ENCODE measurements around the gene ABCE1.

- TF ChIP-seq, protein P1, sequence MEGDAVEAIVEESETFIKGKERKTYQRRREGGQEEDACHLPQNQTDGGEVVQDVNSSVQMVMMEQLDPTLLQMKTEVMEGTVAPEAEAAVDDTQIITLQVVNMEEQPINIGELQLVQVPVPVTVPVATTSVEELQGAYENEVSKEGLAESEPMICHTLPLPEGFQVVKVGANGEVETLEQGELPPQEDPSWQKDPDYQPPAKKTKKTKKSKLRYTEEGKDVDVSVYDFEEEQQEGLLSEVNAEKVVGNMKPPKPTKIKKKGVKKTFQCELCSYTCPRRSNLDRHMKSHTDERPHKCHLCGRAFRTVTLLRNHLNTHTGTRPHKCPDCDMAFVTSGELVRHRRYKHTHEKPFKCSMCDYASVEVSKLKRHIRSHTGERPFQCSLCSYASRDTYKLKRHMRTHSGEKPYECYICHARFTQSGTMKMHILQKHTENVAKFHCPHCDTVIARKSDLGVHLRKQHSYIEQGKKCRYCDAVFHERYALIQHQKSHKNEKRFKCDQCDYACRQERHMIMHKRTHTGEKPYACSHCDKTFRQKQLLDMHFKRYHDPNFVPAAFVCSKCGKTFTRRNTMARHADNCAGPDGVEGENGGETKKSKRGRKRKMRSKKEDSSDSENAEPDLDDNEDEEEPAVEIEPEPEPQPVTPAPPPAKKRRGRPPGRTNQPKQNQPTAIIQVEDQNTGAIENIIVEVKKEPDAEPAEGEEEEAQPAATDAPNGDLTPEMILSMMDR (conservative IDR thresholded peaks at IDR 0.05; ENCODE audit: low read depth in 2 of 2): no peak
- TF ChIP-seq ZNF331 (CRISPR knock-in tag; IDR thresholded peaks at IDR 0.05; ENCODE audit: low read depth): no peak
- TF ChIP-seq CREB1 (CRISPR knock-in tag; IDR thresholded peaks at IDR 0.05; ENCODE audit: low read depth): no peak
Measured at GRCh38 chr4:145081756-145082155, 16.4 kb upstream of the ABCE1 start.
